Stromal cell of bone marrow (primary cell): Measurements from ENCODE around the gene ZNF611.
"Not testable (repeated sequence)": the region's sequence is repeated elsewhere in the genome, so short reads cannot be mapped to it uniquely, and the experiment has no call there.

Experiments used
- DNase-seq: peaks from one replicate; pipeline ENCODE4 v3.0.0-alpha.2; 2012; ENCODE audit warnings: low read depth

The ZNF611 gene

DNA sequence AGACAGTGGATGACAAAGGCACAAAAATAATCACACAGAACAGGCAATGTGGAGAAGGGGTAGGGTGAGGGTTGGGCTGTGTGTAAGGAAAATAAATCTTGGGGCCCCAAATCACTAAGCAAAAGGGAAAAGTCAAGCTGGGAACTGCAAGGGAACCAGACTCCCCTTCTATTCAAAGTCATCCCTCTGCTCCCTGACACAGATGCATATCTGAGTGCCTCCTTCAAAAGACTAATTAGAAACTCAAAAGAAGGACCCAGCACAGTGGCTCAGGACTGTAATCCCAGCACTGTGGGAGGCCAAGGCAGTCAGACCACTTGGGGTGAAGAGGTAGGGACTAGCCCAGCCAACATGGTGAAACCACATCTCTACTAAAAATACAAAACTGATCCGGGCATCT, 18.3 kb downstream of the ZNF611 start:
- no peak for DNase-seq

DNA sequence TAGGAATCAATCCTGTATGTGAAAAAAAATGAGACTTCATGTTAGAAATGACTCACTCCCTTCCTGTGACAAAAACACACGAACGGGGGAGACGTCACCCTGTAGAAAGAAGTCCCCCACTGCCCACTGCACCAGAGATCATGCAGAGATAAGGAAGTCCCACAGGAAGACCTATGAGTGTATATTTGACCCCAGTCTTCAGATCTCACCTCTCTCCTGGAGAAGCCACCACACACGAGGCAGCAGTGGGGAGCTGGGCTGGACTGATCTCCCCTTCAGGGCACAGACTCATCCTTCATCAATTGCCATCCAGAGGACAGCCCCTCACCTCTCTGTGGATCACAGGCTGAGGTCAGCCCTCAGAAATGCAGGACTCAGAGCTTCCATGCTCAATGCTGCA, 18.9 kb downstream of the ZNF611 start:
- not testable (repeated sequence) for DNase-seq

DNA sequence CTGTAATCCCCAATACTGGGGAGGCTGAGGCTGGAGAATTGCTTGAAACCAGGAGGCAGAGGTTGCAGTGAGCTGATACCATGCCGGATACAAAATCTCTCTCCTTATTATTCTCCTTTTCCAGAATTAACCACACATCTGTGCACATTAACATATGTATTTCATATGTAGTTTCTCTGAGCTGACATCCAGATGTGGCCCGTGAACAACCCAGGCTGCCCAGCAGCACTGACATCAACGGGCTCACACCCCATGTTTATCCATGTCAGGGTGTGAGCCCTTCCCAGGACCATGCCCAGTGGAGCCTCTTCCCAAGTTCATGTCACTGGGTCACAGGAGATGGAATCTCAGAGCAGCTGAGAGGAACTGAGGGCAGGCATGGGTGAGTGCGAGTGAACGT, 19.5 kb downstream of the ZNF611 start:
- not testable (repeated sequence) for DNase-seq

DNA sequence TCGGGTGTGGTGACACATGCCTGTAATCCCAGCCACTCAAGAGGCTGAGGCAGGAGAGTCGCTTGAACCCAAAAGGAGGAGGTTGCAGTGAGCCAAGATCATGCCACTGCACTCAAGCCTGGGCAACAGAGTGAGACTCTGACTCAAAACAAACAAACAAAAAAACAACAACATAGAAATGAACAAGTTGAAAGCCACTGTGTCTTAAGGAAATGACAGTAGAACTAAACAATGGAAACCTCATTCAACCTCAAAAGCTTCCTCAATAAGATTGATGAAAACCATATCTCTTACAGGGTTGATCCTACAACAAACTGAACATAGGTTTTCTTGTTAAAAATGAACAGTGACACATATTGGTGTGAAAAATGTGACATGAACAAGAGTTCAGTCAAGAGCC, 21.8 kb downstream of the ZNF611 start:
- DNase-seq = not testable (repeated sequence)

DNA sequence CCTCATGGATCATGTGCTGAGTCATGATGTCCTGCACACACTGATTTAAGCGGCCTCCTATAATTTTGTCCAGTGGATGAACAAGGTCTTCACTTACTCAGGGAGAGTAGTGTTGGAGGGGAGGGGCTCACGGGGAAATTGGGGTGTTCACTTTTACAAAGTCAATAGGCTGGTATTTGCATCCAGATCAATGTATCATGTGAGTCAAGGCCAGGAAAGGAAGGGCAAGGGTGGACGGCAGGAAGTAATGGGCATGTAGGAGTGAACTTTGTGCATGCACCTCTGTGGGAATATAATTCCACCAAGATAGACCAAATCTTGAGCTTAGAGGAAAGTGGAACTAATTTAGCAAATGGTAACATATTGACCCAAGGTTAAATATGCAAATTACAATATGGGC, 23.2 kb downstream of the ZNF611 start:
- DNase-seq = not testable (repeated sequence)

DNA sequence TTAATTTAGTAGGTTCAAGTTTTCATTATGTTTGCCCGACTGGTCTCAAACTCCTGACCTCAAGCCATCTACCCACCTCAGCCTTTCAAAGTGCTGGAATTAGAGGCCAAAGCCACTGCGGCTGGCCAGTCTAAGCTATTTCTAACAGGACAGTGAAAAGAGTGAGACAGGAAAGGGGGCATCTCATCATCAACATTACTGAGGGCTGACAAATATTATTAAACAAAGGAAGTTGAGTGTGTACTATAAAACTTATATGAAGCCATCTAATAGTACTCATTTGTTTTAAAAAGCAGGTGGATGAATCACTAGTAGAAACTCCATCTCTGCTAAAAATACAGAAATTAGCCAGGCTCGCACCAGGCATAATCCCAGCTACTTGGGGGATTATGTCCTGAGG, 24.3 kb downstream of the ZNF611 start:
- DNase-seq = no peak

DNA sequence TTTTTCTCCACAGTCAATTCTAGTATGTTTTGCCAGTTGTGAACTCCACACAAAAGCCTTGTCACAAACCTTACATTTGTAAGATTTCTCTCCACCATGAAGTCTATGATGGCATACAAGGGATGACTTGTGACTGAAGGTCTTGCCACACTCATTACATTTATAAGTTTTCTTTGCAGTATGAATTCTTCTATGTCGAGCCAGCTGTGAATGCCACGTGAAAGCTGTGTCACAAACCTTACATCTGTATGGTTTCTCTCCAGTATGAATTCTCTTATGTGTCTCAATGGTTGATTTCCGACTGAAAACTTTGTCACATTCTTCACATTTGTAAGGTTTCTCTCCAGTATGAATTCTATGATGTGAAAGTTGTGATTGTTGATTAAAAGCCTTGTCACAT, 29.2 kb downstream of the ZNF611 start:
- DNase-seq = not testable (repeated sequence)

DNA sequence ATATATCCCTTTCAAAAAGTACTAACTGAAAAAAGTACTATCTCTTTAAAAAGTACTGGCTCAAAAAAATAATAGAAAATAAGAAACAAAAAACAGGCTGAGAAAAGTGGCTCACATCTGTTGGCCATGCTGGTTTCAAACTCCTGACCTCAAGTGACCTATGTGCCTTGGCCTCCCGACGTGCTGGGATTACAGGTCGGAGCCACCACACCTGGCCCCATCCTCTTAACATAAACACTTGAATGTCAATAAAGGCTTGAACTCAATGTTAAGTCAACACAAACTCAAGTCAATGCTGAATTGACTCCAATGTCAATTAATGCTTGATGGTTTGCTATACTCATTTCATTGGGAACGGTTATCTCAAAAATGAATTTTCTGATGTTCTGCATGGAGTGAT, 30.9 kb downstream of the ZNF611 start:
- no peak for DNase-seq

DNA sequence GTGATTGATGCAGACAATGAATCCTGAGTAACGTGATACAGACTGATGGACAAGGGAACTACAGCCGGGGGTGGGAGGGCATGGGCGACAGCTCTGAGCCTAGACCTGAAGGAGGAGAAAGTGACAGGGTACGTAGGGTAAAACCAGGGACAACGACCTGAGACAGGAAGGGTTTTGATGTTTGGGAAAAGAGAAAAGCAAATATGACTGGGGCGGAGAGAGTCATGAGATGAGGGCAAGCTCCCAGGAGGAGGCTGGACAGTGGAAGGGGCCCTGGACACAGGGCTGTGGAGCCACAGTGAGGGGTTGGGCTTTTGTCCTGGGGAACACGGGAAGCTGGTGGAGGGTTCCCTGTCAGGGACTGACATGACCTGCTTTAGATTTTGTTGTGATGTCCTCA, 34.2 kb downstream of the ZNF611 start:
- no peak for DNase-seq

DNA sequence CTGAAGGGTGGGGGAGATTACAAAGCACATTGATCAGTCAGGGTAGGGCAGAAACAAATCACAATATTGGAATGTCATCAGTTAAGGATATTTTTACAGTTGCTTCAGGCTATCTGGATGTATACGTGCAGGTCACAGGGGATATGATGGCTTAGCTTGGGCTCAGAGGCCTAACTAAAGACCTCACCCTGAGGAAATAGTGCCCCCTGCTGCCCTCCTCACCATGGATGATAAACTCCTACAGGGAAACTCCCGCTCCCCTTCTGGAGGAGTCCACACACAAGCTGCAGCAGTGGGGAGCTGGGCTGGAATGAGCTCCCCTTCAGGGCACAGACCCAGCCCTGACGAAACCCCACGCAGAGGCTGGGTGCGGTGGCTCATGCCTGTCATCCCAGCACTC, 35.3 kb downstream of the ZNF611 start:
- DNase-seq = not testable (repeated sequence)

DNA sequence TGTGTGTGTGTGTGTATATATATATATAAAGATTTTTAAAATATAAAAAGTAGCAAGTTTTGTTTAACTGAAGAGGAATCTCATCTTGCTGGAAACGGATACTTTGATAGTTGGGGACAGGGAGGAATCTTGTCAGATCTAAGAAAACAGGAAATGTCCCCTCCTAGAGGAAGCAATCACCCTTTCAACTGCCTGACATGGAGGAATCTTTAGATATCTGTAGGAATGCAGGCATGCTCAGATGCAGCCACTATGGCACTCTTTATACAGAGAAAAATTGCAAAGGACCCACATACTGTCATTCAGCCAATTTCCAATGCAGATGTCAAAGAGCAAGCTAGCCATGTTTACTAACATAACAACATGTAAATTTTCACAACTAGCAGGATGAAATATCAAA, 38.8 kb downstream of the ZNF611 start:
- DNase-seq = no peak

DNA sequence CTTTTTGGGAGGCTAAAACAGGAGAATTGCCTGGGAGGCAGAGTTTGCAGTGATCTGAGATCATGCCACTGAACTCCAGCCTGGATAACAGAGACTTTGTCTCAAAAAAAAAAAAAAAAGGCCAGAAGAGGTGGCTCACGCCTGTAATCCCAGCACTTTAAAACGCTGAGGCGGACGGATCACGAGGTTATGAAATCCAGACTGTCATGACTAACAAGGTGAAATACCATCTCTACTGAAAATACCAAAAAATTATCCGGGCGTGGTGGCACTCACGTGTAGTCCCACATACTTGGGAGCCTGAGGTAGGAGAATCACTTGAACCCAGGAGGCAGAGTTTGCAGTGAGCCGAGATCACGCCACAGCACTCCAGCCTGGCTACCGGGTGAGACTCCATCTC, 39.9 kb downstream of the ZNF611 start:
- DNase-seq = no peak

DNA sequence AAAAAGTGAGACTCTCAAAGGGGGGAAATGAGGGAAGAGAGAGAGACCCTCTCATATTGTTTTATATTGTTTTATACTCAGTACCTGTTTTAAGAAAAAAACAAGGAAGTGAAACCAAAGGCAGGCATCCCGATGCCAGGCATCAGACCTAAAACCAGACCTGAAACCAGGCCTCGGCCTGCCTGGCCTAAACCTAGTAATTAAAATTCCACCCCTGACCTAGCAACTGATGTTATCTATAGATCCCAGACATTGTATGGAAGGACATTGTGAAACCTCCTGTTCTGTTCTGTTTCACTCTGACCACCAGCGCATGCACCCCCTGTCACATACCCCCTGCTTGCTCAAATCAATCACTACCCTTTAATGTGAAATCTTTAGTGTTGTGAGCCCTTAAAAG, 40.6 kb downstream of the ZNF611 start:
- DNase-seq = not testable (repeated sequence)

DNA sequence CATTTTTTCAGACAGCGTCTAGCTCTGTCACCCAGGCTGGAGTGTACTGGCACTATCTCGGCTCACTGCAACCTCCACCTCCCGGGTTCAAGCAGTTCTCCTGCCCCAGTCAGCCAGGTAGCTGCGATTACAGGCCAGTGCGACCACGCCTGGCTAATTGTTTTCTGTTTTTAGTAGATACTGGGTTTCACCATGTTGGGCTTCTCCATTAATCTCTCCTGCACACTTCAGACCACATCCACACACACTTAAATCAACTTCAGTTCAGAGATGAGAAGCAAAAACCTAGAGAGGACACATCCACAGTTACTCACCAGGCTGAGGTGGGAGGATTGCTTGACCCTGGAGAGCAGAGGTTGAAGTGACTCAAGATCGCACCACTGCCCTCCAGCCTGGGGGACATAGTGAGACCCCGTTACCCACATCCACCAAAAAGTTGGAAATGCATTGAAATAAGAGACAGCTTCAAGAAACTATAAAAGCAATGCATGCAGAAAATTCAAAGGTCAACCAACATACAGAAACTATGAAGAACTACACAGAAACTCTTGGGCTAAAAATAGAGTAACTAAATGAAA, 42.3 kb downstream of the ZNF611 start:
- no peak for DNase-seq

DNA sequence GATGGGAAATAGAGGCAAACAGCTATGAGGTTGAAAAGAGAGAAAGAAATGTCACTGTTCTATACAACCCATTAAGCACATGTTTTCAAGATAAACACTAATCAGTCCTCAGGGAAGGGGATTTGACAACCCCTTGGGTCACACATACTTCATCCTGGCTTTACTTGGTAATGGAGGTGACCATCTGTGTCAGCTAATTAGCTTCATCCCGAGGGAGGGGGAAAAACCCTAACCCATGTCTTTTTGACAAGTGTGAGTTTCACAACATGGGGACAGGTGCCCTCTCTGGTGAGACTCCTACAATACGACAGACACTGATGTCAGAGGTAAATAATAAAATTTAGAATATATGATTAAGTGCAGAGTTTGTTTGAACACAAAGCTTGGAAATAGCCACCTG, 43.1 kb downstream of the ZNF611 start:
- DNase-seq = no peak

DNA sequence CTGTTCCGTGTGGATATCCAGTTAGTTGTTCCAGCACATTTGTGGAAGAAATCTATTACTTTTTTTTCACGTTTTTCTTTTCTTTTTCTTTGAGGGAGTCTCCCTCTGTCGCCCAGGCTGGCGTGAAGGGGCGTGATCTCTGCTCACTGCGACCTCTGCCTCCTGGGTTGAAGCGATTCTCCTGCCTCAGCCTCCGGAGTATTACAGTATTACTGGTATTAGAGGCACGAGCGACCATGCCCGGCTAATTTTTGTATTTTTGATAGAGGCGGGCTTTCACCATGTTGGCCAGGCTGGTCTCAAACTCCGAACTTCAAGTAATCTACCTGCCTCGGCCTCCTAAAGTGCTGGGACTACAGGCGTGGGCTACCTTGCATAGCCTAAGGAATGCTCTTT, 43.6 kb downstream of the ZNF611 start:
- DNase-seq = no peak

DNA sequence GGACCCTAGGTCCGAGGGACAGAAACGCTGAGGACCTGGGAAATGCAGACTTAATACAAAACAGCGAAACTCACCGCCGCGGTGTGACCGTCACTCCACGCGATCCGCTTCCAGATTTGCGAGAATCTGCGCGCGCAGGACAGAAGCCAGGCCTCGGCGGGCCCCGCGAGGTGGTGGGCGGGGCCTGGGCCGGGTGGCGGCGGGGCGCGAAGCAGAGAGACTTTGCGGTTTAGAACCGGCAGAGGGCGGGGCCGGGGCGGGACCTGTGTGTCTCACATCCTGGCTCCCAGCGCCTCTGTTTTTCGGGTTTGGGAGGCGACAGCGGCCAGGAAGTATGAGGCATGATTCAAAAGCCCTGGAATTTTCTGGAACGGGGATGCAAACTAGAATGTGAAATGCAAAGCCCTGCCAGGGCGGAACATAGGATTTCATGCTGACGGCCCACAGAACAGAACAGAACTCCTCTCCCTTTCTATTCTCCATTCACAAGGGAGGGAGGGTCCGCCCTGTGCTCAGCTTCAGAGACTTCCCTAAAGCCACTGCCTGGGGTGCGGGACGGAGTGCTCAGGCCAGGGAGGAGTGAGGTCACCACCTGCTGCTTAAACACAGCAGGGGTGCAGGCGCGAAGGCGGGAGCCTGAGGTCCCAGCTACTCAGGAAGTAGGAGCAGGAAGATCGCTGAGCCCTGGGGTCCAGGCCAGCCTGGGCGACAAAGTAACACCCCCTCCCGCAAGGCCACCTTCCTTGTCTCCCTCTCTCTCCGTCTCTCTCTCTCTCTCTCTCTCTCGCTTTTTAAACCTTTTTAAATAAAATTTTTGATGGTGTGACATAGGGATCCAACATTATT, 44.3 kb downstream of the ZNF611 start:
- DNase-seq = peak; percentile 93

DNA sequence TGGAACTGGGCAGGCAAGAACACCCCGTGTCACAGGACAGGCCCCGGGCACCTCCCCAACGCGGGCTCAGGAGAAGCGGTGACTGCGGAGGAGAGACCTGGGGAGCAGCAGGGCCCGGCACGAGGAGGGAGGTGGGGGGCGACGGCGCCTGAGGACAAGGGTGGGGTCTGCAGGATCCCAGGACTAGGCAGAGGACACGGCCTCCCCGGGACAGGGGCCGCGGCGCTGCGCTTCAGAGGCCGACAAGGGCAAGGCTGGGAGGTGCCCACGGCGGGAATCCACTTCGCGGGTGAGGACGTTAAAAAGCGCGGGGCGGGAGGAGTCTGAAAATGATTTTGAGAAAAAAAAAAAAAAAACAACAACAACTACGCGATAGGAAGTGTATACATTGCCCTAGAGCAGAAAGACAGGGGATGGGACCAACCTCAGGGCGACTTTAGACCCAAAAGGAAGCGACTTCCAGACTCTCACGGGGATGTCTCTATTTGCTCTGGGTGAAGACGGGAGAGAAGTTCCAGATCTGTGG, 44.9 kb downstream of the ZNF611 start:
- DNase-seq = no peak

DNA sequence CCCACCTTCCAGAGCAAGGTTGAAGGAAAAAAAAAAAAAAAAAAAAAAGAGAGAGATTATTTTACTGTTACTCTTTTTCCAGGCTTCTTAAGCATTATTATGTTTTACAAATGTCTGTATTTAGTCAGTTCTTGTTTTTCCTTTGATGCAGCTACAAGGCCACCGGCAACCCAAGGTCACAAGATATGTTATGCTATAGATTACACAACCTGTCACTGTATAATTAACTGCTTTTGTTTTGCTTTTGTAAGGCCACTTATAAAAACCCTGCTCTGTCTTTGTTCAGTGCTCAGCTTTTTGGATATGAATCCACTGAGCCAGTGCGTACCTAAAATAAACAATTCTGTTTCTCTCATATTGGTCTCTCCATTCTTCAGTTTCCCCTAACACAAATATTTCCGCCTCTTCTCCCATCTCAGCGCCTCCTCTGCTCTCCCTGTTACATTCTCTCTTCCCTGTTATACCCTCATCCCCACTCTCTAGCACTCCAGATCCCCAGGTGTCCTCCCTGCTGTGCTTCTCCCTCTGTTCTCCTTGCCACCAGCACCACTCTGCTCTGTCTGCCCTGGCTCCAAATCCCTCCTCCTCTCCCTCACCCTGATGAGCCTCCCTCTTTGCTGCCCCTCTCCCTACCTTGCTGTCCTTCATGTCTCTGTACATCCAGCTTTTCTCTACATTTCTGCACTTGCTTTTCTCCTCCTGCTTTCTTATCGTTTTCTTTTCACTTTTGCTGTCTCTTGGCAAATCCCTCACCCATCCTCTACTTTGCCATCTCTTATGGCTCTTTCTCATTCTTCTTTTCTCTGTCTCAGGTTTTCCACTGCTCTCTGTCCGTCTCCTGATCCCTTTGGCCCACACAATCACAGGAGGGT, 45.7 kb downstream of the ZNF611 start:
- DNase-seq = not testable (repeated sequence)

DNA sequence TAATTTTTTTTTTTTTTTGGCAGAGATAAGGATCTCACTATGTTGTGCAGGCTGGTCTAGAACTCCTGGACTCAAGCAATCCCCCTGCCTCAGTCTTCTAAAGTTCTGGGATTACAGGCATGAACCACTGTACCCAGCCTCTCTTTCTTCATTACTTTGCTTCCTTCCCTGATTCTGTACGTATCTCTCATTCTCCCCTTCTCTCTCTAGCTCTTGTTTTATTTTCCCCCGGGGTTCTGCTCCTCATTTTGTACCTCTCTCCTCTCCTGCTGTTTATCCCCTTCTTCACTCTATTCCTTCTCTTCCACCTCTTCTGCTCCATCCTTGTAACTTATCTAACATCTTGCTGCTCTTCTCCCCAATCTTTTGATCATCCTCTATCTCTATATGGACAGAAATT, 46.5 kb downstream of the ZNF611 start:
- DNase-seq = no peak

DNA sequence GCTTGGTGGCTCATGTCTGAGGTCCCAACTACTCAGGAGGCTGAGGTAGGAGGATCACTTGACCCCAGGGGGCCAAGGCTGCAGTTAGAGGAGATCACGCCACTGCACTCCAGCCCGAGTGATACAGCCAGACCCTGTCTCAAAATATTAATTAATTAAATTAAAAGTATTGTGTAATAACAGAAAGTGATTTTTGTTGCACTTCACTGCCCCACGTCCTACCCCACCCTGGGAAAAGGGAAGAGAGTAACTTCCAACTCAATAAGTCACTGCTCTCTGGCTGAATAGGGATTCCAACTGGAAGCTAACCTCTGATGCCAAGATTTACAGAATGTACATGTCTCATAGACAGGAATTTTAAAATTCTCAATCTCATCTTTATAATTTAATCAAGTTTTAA, 47.2 kb downstream of the ZNF611 start:
- DNase-seq = no peak

DNA sequence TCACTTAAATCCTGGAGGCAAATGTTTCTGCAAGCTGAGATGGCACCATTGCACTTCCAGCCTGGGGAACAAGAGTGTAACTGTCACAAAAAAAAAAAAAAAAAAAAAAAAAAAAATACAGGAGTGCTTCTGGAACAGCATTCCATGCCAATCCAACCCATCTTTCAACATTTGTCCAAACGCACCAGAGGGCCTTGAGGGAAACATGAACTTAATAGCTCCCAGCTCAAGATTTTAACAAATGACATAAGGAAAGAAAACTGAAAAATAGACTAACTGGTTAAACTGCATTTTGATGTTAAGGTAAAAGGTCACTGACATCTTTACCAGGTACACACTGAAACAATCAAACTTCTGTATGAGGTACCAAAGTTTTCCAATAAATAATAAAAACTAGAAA, 49.0 kb downstream of the ZNF611 start:
- no peak for DNase-seq

DNA sequence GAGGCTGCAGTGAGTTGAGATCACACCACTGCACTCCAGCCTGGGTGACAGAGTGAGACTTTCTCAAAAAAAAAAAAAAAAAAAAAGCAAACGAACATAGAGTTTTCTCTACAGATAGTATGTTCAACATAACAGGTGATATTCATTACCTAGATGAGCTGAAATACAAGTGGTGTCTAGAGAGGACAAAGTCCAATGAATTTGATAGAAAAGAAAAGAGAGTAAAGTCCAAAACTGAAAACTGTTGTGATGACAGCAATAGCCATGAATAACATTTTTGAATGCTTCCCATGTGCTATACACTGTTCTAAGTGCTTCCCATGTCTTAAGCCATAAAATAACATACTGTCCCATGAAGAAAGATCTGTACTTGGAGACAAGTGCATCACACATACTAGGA, 53.6 kb downstream of the ZNF611 start:
- not testable (repeated sequence) for DNase-seq
